HEK293 (cell line): ENCODE data around the gene SLC25A18.

Experiments
- CTCF ChIP-seq: fragments of 450-650 bp; formaldehyde crosslinking; IDR thresholded peaks from 2 replicates; pipeline ENCODE4 v1.5.1; 2016; ENCODE audit warnings: missing biosample characterization, missing genetic modification characterization
- REST ChIP-seq: fragments of 450-650 bp; formaldehyde crosslinking; IDR thresholded peaks from 2 replicates; pipeline ENCODE4 v1.5.1; 2016; ENCODE audit warnings: missing biosample characterization, missing genetic modification characterization
- ZBTB20 ChIP-seq: fragments of 450-650 bp; formaldehyde crosslinking; IDR thresholded peaks from 2 replicates; pipeline ENCODE4 v1.5.1; 2016; ENCODE audit warnings: missing biosample characterization, missing genetic modification characterization
- ZBTB48 ChIP-seq: fragments of 450-650 bp; formaldehyde crosslinking; IDR thresholded peaks from 2 replicates; pipeline ENCODE4 v1.5.1; 2016; ENCODE audit warnings: missing biosample characterization, missing genetic modification characterization
- ZFP41 ChIP-seq: fragments of 450-650 bp; formaldehyde crosslinking; IDR thresholded peaks from 2 replicates; pipeline ENCODE4 v1.5.1; 2016; ENCODE audit warnings: missing biosample characterization, missing genetic modification characterization, borderline replicate concordance
- ZNF202 ChIP-seq: fragments of 450-650 bp; formaldehyde crosslinking; IDR thresholded peaks from 2 replicates; pipeline ENCODE4 v1.5.1; 2016; ENCODE audit warnings: missing biosample characterization, missing genetic modification characterization, borderline replicate concordance
- ZSCAN30 ChIP-seq: fragments of 450-650 bp; IDR thresholded peaks from 2 replicates; pipeline ENCODE4 v1.5.1; 2018; ENCODE audit warnings: missing biosample characterization, mild to moderate bottlenecking, missing genetic modification characterization, moderate library complexity
- TF ChIP-seq, protein P1 (sequence below): fragments of 450-650 bp; formaldehyde crosslinking; IDR thresholded peaks from 2 replicates; pipeline ENCODE4 v1.5.1; 2016; ENCODE audit warnings: missing biosample characterization, missing genetic modification characterization, borderline replicate concordance
- TF ChIP-seq, protein P2 (sequence below): fragments of 450-650 bp; formaldehyde crosslinking; optimal IDR thresholded peaks from 2 replicates; pipeline ENCODE3; 2016; ENCODE audit warnings: missing biosample characterization, mild to moderate bottlenecking, missing genetic modification characterization

- TF ChIP-seq REST, result no peak
- TF ChIP-seq, protein P1, sequence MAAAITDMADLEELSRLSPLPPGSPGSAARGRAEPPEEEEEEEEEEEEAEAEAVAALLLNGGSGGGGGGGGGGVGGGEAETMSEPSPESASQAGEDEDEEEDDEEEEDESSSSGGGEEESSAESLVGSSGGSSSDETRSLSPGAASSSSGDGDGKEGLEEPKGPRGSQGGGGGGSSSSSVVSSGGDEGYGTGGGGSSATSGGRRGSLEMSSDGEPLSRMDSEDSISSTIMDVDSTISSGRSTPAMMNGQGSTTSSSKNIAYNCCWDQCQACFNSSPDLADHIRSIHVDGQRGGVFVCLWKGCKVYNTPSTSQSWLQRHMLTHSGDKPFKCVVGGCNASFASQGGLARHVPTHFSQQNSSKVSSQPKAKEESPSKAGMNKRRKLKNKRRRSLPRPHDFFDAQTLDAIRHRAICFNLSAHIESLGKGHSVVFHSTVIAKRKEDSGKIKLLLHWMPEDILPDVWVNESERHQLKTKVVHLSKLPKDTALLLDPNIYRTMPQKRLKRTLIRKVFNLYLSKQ (tag by site-specific recombination), result no peak
- TF ChIP-seq CTCF, result no peak
- no peak for TF ChIP-seq ZBTB20 (tag by site-specific recombination)
- TF ChIP-seq ZSCAN30, result no peak
- no peak for TF ChIP-seq ZBTB48 (tag by site-specific recombination)
- TF ChIP-seq ZNF202, result no peak
- TF ChIP-seq ZFP41, result no peak
- TF ChIP-seq, protein P2, sequence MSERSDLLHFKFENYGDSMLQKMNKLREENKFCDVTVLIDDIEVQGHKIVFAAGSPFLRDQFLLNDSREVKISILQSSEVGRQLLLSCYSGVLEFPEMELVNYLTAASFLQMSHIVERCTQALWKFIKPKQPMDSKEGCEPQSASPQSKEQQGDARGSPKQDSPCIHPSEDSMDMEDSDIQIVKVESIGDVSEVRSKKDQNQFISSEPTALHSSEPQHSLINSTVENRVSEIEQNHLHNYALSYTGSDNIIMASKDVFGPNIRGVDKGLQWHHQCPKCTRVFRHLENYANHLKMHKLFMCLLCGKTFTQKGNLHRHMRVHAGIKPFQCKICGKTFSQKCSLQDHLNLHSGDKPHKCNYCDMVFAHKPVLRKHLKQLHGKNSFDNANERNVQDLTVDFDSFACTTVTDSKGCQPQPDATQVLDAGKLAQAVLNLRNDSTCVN (tag by site-specific recombination), result no peak
Measured at GRCh38 chr22:17589810-17590375, 26.6 kb downstream of the SLC25A18 start.
